Globus pallidus (tissue), 1 donor: ENCODE results near the gene CENPP.

Source experiments
- DNase-seq: peaks from one replicate; pipeline ENCODE4 v3.0.0-alpha.2; 2015; ENCODE audit warnings: low spot score

The CENPP gene

DNA sequence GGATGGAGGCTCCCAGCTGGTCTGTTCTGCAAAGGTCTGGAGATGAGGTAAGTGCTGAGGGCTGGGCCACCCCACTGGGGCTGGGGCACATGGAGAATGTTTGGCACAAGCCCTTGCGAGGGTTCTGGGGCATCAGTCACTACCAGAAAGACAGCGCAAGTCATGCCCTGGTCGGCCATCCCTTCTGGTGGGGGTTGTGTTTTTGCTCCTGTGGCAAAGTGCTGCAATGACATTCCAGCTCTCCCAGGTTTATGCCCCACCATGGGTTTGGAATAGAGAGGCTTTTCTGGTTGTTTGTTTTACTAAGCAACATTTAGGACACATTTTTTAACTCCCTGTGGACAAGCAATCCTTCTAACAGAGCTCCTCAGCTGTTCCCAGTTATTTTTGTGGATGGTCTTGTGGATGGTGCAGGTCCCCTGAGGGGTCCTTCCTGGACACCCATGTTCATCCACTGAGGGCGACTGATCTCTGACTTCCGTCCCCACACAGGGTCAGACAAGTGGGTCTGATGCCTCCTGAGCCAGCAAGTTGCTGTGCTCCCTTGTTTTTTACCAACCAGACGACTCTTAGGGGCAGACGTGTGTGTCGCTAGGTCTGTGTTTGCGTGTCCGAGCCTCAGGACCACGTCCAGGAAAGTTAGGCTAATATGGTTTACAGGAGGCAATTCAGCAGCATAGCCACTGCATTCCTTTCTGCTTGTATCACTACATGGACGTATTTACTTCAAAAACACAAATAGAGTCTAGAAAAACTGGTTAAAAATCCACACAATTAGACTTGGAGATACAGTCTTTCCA is 274.9 kb downstream of the CENPP start:
- no peak for DNase-seq

DNA sequence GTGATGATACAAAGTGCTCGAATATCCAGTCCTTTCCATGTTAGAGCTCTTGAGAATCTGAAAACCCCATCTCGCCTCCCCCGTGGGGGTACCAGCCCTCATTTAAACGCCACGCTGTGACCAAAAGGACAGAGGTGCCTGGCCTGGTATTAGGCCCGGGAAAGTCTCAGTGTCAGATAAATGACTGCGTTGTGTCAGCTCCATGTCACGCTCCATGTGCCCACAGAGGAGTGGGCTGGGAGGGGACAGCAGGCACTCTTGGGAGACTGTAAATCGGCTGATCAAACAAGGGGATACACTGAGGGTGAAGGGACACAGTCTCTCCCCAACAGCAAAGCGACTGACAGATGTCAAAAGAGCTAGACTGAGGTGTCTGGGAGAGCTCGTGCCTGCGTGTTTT is 275.7 kb downstream of the CENPP start:
- DNase-seq: no peak

DNA sequence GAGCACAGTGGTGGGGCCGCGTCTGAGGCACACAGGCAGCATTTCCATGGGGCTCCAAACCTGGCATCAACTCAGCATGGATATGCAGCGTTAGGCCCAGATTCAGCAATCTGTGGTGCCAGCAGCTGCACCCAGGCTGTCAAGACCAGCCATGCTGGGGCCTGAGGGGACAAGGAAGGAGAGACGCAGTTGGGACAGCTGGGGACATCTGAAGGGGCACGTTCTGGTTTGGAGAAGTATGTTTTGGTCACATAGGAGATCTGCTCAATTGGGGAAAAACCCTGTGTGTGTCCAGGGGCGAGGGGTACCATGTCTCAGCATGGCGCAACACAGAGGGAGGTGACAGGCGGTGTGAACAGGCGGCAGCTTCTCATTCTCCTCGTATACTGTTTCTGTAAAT is 276.7 kb downstream of the CENPP start:
- DNase-seq: no peak

DNA sequence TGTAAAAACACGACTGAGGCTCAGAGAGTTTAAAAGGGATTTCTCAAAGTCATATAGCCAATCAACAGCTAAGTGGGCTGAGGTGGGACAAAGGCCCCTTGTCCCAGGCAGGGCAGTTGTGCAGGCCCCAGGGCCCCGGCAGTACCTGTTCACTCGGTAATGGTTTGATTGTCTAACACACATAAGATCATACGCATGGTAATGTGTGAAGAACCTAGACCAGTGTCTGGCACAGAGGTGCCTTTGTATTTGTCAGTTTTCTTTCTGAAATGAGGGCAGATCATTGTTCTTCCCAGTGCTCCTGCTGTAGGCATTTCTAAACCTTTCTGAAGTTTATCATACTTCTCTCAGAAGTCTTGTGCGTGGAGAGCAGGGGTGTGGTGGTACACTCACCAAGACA is 277.3 kb downstream of the CENPP start:
- no peak for DNase-seq

DNA sequence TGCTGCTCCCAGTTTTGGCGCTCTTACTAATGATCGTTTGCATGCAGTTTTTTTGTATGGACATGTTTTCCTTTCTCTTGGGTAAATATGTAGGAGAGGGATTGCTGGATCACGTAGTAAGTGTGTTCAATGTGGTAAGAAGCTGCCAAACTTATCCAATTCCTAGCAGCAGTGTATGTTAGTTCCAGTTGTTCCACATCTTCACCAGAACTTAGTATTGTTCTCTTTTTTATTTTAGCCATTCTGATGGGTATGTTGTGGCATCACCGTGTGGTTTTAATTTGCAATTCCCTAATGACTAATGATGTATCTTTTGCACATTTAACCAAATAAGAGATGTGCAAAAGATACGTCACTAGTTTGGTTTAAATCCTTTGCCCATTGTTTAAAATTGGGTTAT is 278.2 kb downstream of the CENPP start:
- no peak for DNase-seq

DNA sequence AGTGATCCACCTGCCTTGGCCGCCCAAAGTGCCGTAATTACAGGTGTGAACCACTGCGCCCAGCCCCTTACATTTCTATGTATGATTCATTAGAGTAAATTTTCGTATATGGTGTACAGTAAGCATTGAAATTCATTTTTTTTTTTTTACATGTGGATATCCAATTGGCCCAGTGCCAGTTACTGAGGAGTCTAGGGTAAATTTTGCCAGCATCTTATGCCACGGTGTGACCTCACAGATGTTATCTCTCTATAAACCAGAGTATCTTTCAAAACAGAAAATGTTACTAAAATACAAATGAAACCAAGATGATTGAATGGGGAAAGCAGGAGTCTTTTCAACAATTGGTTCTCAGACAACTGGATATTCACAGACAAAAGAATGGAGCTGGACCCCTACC is 279.5 kb downstream of the CENPP start:
- DNase-seq: no peak

DNA sequence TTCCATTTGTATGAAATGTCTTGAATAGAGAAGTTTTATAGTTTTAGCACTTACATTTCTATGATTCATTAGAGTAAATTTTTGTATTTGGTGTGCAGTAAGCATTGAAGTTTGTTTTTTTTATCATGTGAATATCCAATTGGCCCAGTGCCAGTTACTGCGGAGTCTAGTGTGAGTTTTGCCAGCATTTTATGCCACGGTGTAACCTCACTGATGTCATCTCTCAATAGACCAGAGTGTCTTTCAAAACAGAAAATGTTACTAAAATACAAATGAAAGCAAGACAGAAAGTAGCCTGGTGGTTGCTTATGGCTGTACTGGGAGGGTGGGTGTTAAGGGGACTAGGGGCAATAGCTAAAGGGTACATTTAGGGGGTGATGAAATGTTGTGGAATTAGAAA is 281.3 kb downstream of the CENPP start:
- no peak for DNase-seq

DNA sequence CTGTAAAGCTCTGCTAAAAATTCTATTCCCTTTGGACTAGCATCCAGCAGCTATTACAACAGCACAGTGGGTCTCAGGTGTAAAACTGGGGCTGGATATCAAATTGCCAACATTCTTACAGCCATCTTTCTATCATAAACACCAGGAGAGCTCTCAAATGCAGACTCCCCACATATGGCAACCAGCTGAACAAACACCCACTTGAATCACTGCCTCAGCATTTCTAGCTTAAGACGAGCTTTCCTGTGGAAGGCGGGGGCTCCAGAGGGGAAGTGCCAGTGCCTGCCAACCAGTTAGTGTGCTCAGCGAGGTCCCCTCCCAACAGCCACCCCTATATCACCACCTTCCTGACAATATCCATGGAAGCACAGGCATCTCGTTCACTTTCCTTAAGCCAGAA is 282.0 kb downstream of the CENPP start:
- DNase-seq: no peak

DNA sequence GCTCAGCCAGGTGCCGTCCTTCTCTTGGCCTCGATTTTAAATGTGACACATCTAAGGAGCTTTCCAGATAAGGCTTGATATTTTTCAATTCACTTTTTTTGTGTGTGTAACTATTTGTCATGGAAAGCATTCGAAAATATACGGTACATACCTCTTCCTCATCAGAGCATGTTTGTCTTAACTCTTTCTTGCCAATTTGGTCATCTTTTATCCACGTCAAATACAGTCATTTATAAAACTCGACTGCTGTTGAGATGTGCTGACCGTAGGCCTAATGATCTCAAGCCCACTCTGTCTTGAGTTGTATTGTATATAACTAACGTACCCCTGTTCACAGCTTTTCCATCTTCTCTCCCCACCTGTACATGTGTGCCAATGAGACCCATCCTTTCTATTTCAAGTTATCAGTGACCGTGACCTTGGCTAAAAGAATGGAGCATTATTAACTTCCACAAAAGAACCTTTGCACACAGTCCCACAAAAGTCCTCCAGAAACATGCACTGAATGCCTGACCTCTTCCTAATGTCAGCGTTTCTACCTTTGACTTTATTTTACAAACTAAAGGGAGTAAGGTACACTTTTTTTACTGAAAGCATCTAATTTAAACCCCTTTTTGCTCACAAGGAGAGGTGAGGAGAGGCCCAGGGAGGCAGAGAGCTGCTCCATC is 282.6 kb downstream of the CENPP start:
- DNase-seq: no peak

DNA sequence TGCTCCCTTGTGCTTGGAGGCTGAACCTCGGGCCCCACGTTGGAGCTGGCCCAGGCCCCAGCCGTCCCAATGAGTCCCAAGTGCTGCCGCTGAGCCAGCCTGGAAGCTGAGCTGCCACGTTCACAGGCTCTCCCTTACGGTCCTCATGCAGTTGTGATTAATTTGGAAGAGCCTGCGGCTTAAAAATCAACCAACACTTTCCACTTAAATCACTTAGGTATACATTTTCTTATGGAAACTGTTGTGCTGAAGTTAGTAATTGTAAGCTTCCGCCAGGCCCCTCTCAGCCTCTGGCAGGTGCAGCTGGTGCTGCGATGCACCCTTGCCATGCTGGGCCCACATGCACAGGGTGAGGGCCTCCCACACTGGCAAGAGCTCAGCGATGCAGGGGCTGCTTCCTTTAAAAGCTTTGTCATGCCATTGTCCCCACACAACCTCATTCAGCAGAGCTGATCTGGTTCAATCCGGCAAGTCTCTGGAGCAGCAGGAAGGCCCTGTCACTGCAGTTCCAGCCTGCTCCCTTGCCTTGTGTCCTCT is 283.2 kb downstream of the CENPP start:
- peak; percentile 40 for DNase-seq

DNA sequence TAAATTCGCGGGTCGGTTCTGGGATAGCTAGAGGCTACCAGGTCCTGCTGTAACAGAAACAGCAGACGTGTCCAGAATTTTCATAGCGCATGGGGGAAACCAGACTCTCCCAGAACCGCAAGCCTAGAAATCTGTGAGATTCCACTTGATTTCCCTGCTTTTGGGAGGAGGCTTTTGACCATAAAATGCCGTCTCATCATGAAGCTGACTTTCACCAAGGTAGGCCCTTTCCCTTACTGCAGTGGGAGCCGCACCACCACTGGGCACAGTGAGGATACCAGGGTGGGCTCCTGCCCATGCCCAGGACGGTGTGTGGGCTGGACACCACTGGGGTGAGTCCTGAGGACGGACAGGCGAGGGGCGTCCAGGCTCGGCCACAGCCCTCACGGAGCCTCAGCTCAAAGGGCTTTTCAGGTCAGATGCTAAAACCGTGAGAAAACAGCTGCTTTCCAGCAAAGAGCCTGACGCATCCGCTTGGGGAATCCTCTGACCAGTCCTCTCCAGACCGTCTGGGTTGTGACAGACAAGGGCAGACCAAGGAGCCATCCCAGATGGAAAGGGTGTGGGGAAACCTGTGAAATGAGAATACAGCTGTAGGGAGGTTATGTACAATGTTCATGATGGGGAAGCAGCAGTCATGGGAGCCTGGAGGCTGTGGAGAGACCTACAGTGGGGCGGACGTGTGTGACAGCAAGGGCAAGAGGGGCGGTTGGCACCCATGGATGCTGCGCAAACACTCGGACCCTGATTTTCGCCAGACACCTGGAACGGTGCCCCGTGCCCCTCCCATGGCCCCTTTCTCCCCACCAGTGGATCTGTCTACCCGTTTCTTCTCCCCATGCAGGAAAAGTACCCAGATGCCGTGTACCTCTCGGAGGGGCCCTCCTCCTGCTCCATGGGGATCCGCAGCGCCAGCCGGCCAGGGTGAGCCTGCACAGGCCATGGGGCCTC is 285.0 kb downstream of the CENPP start:
- no peak for DNase-seq

DNA sequence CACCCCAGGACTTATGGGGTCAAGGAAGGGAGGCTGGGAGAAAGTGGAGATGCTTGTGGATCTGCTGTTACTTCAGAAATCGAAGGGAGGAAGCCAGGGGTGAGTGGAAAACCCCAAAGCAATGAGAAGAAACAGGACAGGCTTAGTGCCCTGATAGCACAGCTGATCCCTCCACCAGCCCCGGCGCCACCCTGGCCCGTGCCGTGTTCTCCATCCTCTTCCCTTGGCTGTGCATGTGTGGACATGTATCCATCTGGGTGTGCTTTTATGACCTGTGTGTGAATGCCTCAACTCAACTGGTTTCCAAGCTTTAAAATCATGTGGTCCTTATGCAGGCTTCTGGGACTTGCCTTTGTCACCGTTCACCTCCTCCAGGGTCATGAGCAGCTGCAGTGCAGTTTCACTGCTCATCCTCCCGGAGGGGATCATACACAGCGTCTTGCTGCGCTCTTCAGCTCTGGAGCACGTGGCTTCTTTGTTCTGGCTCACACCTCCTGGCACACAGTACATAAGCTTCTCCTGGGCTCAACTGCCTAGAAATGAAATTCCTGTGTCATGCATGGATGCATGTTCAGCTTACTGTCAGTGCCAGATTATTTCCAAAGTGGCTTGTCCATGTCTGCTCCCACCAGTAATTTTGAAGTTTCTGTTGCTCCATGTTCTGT is 286.0 kb downstream of the CENPP start:
- no peak for DNase-seq

DNA sequence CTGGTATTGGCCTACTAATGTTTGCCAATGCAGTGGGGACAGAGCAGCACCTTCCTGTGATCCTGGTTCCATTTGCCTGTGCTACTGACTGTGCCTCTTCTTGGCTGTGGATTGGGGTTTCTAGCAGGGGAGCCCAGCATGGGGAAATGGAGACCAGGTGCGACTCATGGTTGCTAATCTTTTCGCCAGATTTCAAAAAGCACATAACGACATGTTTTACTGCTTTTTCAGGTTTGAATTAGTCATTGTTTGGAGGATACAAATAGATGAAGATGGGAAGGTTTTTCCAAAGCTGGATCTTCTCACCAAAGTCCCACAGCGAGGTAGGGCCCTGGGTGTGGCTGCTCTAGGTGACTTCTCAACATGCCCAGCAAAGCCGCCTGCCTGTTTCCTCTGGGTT is 286.5 kb downstream of the CENPP start:
- no peak for DNase-seq

DNA sequence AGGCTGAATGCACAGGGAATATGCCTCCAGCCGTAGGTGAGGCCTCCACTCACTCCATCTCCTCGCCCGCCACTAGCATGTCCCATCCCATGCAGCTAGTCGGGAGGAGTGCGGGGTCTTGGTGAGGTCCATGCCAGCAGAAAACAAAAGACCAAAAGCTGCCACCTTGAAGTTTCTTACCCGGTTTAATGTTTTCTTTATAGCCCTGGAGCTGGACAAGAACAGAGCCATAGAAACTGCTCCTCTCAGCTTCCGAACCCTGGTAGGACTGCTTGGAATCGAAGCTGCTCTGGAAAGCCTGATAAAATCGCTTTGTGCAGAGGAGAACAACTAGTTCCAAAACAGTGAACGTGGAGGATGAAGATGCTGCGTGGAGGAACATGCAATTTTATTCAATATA is 287.1 kb downstream of the CENPP start:
- no peak for DNase-seq

DNA sequence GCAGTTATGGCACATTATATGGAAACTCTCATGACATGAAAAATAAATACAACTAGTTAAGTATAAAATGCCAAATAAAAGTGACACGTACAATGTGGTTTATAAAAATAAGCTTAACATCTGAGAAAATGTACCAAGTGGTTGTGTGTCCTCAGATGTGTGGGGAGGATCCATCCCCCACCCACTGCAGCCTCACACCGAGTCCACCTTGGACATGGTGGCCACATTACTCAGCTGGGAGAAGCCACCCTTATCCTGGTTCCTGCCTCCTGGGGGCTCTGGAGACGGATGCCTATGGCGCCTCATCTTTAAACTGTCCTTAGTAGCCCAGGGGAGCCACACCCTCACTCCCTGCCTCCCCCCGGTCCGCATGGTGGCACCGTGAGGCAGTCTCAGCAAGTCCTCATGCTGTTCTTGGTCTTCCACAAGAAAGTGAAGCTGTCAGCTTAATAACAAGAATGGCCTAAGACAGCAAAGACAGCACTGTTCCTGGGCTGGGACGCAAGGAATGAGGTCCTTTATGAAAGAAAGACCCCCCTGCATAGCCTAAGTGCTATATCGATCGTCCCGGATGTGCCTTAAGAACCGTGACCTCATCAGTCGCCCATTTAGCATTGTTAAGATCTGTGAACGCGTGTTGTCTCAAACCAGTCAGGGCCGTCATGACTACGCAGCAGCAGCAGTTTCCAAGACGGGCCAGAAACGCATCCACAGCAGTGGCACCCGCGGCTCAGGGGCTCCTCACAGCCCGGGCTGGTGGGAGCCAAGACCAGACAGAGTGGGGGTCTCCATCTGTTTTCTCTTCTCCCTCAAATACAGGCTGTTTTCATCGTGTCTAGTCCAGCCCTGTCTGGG is 287.7 kb downstream of the CENPP start:
- DNase-seq: no peak

DNA sequence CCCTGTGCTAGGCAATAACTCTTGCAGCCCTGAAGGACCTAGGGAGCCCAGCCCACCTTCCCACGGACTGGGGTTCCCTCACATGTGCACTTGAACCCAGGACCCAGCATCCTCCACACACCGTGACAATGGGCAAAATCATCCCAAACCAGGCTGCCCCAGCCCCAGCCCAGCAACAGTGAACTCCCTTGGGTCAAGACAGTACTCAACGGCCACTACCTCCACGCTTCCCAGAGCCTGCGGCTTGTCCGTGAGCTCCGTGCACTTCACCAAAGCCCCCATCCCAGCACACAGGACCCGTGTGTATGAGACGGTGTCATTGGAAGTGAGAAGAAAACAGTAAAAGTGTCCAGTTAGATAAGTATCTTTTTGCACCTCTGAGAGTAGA is 288.4 kb downstream of the CENPP start:
- no peak for DNase-seq

DNA sequence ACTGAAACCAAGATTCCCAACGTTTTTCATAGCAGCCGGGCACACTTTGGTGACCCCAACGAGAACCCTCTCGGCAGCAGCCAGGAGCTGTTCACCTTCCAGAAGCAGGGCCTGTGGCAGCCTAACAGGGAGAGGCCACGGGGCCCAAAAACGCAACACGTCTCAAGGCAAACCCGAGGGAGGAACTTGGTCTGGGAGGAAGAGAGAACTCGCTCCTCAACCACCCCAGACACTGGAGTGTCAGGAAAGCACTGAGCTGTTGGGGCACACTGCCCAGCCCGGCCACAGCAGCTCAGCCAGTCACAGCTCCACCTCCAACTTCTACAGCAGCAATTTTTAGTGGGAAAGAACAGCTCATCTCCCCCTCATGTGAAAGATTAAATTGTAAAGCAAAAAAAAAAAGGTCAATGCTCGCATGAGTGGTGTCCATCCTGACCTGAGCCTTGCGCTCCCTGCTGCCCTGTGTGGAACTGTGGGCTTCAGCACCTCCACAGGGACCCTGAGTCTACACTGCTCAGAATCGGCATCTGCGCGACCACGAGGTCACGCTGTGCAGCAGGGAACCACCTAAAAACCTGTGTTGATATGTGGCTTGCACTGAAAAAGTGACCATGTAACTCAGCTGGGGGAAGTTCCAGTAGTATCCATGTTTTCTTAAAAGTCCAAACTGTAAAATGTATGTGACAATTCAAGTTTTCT is 289.2 kb downstream of the CENPP start:
- no peak for DNase-seq

DNA sequence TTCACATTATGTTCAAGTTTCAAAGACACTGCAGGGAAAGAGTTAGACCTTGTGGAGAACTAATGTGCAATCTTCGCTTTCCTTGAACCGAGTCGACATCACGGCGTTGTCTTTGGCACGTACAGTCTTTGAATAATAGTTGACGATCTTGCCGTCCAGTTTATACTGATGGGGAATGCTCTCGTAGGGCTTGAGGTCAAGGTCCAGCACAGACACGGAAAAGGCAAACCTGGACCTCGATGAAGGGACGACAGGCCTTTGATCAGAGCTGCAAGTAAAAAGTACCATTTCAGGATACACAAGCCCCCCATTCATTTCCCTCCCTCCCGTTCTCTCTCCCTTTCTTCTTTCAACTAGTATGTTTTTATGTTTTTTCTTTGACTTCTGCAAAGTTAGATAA is 290.0 kb downstream of the CENPP start:
- DNase-seq: no peak

DNA sequence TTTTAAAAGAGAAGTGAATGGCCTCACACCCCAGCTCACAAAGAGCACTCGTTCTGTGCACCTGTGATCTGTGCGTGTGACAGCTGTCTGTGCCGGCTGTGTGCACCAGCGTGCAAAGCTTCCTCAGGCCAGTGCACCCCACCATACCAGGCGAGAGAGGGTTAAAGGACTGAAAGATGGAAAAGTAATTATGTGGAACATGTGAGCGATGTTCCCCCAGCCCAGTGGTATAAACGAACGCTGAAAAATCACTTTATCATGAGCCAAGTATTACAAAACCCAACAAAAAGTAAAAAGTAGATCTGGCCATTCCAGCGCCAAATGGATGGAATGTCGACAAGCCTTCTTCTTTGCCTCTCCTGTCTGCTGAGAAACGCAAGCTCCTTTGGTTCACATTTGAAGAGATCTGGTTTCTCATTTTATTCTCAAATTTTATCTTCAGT is 290.5 kb downstream of the CENPP start:
- DNase-seq: no peak

DNA sequence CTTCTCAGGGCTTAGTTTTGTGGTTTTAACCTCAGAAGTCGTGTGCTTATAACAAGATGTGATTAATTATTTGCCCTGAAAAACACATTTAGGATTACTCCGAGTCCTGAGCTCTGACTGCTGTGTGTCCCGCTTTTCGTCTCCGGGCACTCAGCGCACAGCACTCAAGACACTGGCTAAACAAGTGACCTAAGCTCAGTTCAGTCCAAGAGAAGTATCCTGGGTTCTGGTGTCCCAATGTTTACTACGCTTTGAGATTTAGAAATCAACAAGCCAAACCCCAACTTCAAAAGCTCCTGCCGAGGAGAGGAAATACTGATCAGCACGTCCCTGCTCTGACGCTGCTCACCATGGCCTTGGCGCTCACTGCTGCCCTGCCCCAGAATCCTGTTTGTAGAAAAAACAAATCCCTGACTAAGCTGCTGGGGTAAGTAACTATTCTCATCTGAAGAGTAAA is 290.9 kb downstream of the CENPP start:
- DNase-seq: no peak
